SK-N-SH treated with all-trans-retinoic acid at 6 μM for 48 hours (cell line): ENCODE data around the gene PLAGL1.
A peak's percentile ranks its signal among the peaks of the same experiment; 100 is the strongest.

Source experiments
- ATAC-seq: fragments of 200-7000 bp; cut with Tn5 transposase; 3 replicates; pipeline ENCODE4 v1.9.1; 2020; ENCODE audit warnings: mild to moderate bottlenecking, moderate library complexity
- ARNTL ChIP-seq: fragments of 450-650 bp; formaldehyde crosslinking; IDR thresholded peaks from 2 replicates; pipeline ENCODE4 v1.5.0; 2020; ENCODE audit warnings: low read depth, mild to moderate bottlenecking, moderate library complexity, borderline replicate concordance
- BACH2 ChIP-seq: fragments of 250-450 bp; sonication (Bioruptor Pico); IDR thresholded peaks from 2 replicates; pipeline ENCODE4 v1.9.0; 2021; ENCODE audit warnings: mild to moderate bottlenecking, borderline replicate concordance
- CSRNP3 ChIP-seq: fragments of 250-450 bp; sonication (Bioruptor Pico); IDR thresholded peaks from 2 replicates; pipeline ENCODE4 v1.5.1; 2021; ENCODE audit warnings: mild to moderate bottlenecking, moderate library complexity
- ESRRG ChIP-seq: fragments of 250-450 bp; sonication (Bioruptor Pico); IDR thresholded peaks from 2 replicates; pipeline ENCODE4 v1.6.1; 2021; ENCODE audit warnings: mild to moderate bottlenecking
- ISL1 ChIP-seq: fragments of 250-450 bp; sonication (Bioruptor Pico); IDR thresholded peaks from 2 replicates; pipeline ENCODE4 v2.1.2; 2022; ENCODE audit warnings: mild to moderate bottlenecking, moderate library complexity
- OSR1 ChIP-seq: fragments of 250-450 bp; sonication (Bioruptor Pico); IDR thresholded peaks from 2 replicates; pipeline ENCODE4 v1.8.0; 2022; ENCODE audit warnings: moderate library complexity, mild to moderate bottlenecking, inconsistent platforms
- PATZ1 ChIP-seq: fragments of 250-450 bp; sonication (Bioruptor Pico); IDR thresholded peaks from 2 replicates; pipeline ENCODE4 v1.8.0; 2020; ENCODE audit warnings: mild to moderate bottlenecking, moderate library complexity, borderline replicate concordance
- PPARA ChIP-seq: fragments of 250-450 bp; sonication (Bioruptor Pico); IDR thresholded peaks from 2 replicates; pipeline ENCODE4 v1.5.0; 2020; ENCODE audit warnings: mild to moderate bottlenecking, borderline replicate concordance
- RARB ChIP-seq: fragments of 250-450 bp; sonication (Bioruptor Pico); IDR thresholded peaks from 2 replicates; pipeline ENCODE4 v1.8.0; 2021; ENCODE audit warnings: mild to moderate bottlenecking, moderate library complexity
- SNAI2 ChIP-seq: fragments of 250-450 bp; sonication (Bioruptor Pico); IDR thresholded peaks from 2 replicates; pipeline ENCODE4 v1.5.0; 2020; ENCODE audit warnings: mild to moderate bottlenecking, moderate library complexity
- TCF4 ChIP-seq: fragments of 250-450 bp; sonication (Bioruptor Pico); IDR thresholded peaks from 2 replicates; pipeline ENCODE4 v1.8.0; 2021; ENCODE audit warnings: mild to moderate bottlenecking, moderate library complexity, borderline replicate concordance
- TOX ChIP-seq: fragments of 250-450 bp; sonication (Bioruptor Pico); IDR thresholded peaks from 2 replicates; pipeline ENCODE4 v1.8.0; 2021; ENCODE audit warnings: mild to moderate bottlenecking, moderate library complexity, borderline replicate concordance
- TSHZ2 ChIP-seq: fragments of 250-450 bp; sonication (Bioruptor Pico); IDR thresholded peaks from 2 replicates; pipeline ENCODE4 v1.5.0; 2020; ENCODE audit warnings: mild to moderate bottlenecking, moderate library complexity
- ZC3H10 ChIP-seq: fragments of 250-450 bp; sonication (Bioruptor Pico); IDR thresholded peaks from 2 replicates; pipeline ENCODE4 v1.5.1; 2021; ENCODE audit warnings: mild to moderate bottlenecking, moderate library complexity
- ZFP3 ChIP-seq: fragments of 250-450 bp; sonication (Bioruptor Pico); IDR thresholded peaks from 2 replicates; pipeline ENCODE4 v1.5.0; 2020; ENCODE audit warnings: mild to moderate bottlenecking, moderate library complexity
- ZFP30 ChIP-seq: fragments of 450-650 bp; formaldehyde crosslinking; IDR thresholded peaks from 2 replicates; pipeline ENCODE4 v1.5.0; 2022; ENCODE audit warnings: mild to moderate bottlenecking, moderate library complexity
- ZNF565 ChIP-seq: fragments of 450-650 bp; formaldehyde crosslinking; conservative IDR thresholded peaks from 2 replicates; pipeline ENCODE4 v1.5.0; 2020; ENCODE audit warnings: low read depth, mild to moderate bottlenecking, moderate library complexity
- ZNF70 ChIP-seq: fragments of 450-650 bp; formaldehyde crosslinking; IDR thresholded peaks from 2 replicates; pipeline ENCODE4 v1.5.0; 2020; ENCODE audit warnings: mild to moderate bottlenecking, moderate library complexity
- ZNF8 ChIP-seq: fragments of 450-650 bp; formaldehyde crosslinking; IDR thresholded peaks from 2 replicates; pipeline ENCODE4 v1.5.0; 2020; ENCODE audit warnings: mild to moderate bottlenecking, moderate library complexity

Gene PLAGL1

GRCh38 chr6:144036064-144036834 is 28.2 kb upstream of the PLAGL1 start:
- peak; percentile 56 for ATAC-seq
- TF ChIP-seq ZFP3 (CRISPR knock-in tag) (no peak), TSHZ2 (CRISPR knock-in tag) (no peak), ZC3H10 (CRISPR knock-in tag) (no peak), ARNTL (CRISPR knock-in tag) (no peak), ZFP30 (no peak), BACH2 (CRISPR knock-in tag) (no peak), RARB (no peak), TCF4 (CRISPR knock-in tag) (no peak), PPARA (CRISPR knock-in tag) (no peak)

- no peak for ATAC-seq
- no peak for TF ChIP-seq ZNF565 (CRISPR knock-in tag)
- TF ChIP-seq SNAI2 (CRISPR knock-in tag) = no peak
- no peak for TF ChIP-seq BACH2 (CRISPR knock-in tag)
- no peak for TF ChIP-seq OSR1 (CRISPR knock-in tag)
- no peak for TF ChIP-seq ISL1
- no peak for TF ChIP-seq ESRRG (CRISPR knock-in tag)
- no peak for TF ChIP-seq ZFP30
- TF ChIP-seq CSRNP3 (CRISPR knock-in tag) = no peak
- no peak for TF ChIP-seq TCF4 (CRISPR knock-in tag)
Observed at GRCh38 chr6:144035416-144035815, 27.4 kb upstream of the PLAGL1 start.

- no peak for TF ChIP-seq TOX
- no peak for TF ChIP-seq ZFP3 (CRISPR knock-in tag)
- no peak for TF ChIP-seq PATZ1
- no peak for TF ChIP-seq ISL1
- TF ChIP-seq ZFP30 = no peak
- TF ChIP-seq SNAI2 (CRISPR knock-in tag) = no peak
- no peak for ATAC-seq
Observed at GRCh38 chr6:144033816-144034735, 26.0 kb upstream of the PLAGL1 start.

- no peak for ATAC-seq
- no peak for TF ChIP-seq ZC3H10 (CRISPR knock-in tag)
- TF ChIP-seq ISL1 = no peak
- no peak for TF ChIP-seq BACH2 (CRISPR knock-in tag)
- no peak for TF ChIP-seq ZFP3 (CRISPR knock-in tag)
- TF ChIP-seq ZNF565 (CRISPR knock-in tag) = no peak
- no peak for TF ChIP-seq ARNTL (CRISPR knock-in tag)
- no peak for TF ChIP-seq ZNF70 (CRISPR knock-in tag)
- no peak for TF ChIP-seq ZNF8 (CRISPR knock-in tag)
- no peak for TF ChIP-seq PPARA (CRISPR knock-in tag)
- no peak for TF ChIP-seq PATZ1
- no peak for TF ChIP-seq TSHZ2 (CRISPR knock-in tag)
- no peak for TF ChIP-seq ZFP30
Observed at GRCh38 chr6:144029452-144029851, 21.4 kb upstream of the PLAGL1 start.
